HL-60 (cell line): ENCODE measurements around the gene IL1RAPL2.

Experiments used
- CTCF ChIP-seq: IDR thresholded peaks from one replicate; pipeline ENCODE4 v1.5.1; 2011; ENCODE audit warnings: low read length, control low read depth, inconsistent platforms; ENCODE audit not compliant: insufficient read depth
- GABPA ChIP-seq: IDR thresholded peaks from 2 replicates; pipeline ENCODE4 v1.6.1; 2012; ENCODE audit warnings: low read depth
- POLR2AphosphoS5 ChIP-seq: IDR thresholded peaks from 2 replicates; pipeline ENCODE4 v1.6.1; 2012; ENCODE audit warnings: low read depth
- REST ChIP-seq: IDR thresholded peaks from 2 replicates; pipeline ENCODE4 v1.6.1; 2012; ENCODE audit warnings: low read depth; ENCODE audit not compliant: insufficient replicate concordance
- SPI1 ChIP-seq: IDR thresholded peaks from 2 replicates; pipeline ENCODE4 v1.6.1; 2012; ENCODE audit warnings: low read depth, mild to moderate bottlenecking, borderline replicate concordance

- TF ChIP-seq POLR2AphosphoS5: no peak
- TF ChIP-seq CTCF: no peak
- TF ChIP-seq SPI1: no peak
- TF ChIP-seq REST: no peak
- TF ChIP-seq GABPA: no peak
These were observed 532.8 kb downstream of the IL1RAPL2 start for GRCh38 chrX:105098812-105099211.
